Stomach (tissue), 9 donors: ENCODE results near the gene PLAGL1. TPM values are rescaled to one million over a fixed set of nuclear protein-coding genes. Genes with fewer than 3 reads are reported as not detected.
A peak's percentile ranks its signal among the peaks of the same experiment; 100 is the strongest.

Source experiments
- DNase-seq, 2 donors: peaks; one replicate each; pipeline versions ENCODE4 v3.0.0 to v3.0.0-alpha.2; 2013 to 2019
- H3K27ac ChIP-seq, 5 donors: fragments of 200-600 bp in 4 of 5; sonication (generic) in 4 of 5; one replicate each; pipeline ENCODE4 v1.5.1; 2013 to 2019; ENCODE audit warnings: mild to moderate bottlenecking in 1 of 5, moderate library complexity in 1 of 5
- H3K27me3 ChIP-seq, 3 donors: fragments of 200-600 bp; sonication (generic); one replicate each; pipeline ENCODE4 v1.5.1; 2017 to 2019; ENCODE audit warnings: mixed run types in 1 of 3
- H3K36me3 ChIP-seq, 4 donors: fragments of 200-600 bp; sonication (generic); 1 replicate in 3 of 4; 2 replicates in 1 of 4; pipeline ENCODE4 v1.5.1; 2016 to 2019
- H3K4me1 ChIP-seq, 4 donors: fragments of 200-600 bp; sonication (generic); one replicate each; pipeline ENCODE4 v1.5.1; 2016 to 2019
- H3K4me3 ChIP-seq, 4 donors: fragments of 200-600 bp; sonication (generic) in 3 of 4; one replicate each; pipeline ENCODE4 v1.5.1; 2016 to 2019; ENCODE audit warnings: mild to moderate bottlenecking in 1 of 4
- H3K9me3 ChIP-seq, 4 donors: fragments of 200-600 bp; sonication (generic); one replicate each; pipeline ENCODE4 v1.5.1; 2016 to 2019
- CTCF ChIP-seq, 7 experiments: fragments of 450-650 bp in 4 of 7; fragments of 200-600 bp in 3 of 7; sonication (generic) in 3 of 7; IDR thresholded peaks; one replicate each; pipeline ENCODE4 v1.5.1; 2016 to 2019; ENCODE audit warnings: antibody characterized with exemption in 7 of 7, control low read depth in 2 of 7, mild to moderate bottlenecking in 1 of 7
- EP300 ChIP-seq: sonication (generic); formaldehyde crosslinking; IDR thresholded peaks from one replicate; pipeline ENCODE4 v1.6.1; 2017; ENCODE audit warnings: antibody characterized with exemption
- POLR2A ChIP-seq, 4 donors: fragments of 450-650 bp; IDR thresholded peaks; one replicate each; pipeline ENCODE4 v1.6.1; 2016; ENCODE audit warnings: antibody characterized with exemption in 4 of 4, control low read depth in 2 of 4, mild to moderate bottlenecking in 1 of 4, moderate library complexity in 1 of 4
- POLR2AphosphoS5 ChIP-seq, 3 donors: sonication (generic); formaldehyde crosslinking; IDR thresholded peaks; one replicate each; pipeline ENCODE4 v1.6.1; 2016; ENCODE audit warnings: antibody characterized with exemption in 3 of 3
- WGBS, 5 donors: extraction: QIAGEN DNeasy Blood & Tissue Kit in 3 of 5; methylation state at CpG; one replicate each; pipeline versions ENCODE4 v1.1.5 to v1.1.7; 2013 to 2018; 5-methylcytosine and 5-hydroxymethylcytosine counted together
- intact Hi-C: fragments of 100-400 bp; cut with DNase I; formaldehyde crosslinking; loops from one replicate; pipeline ENCODE4 v1.15.1; 2023; ENCODE audit warnings: low total_unique reads
- polyA plus RNA-seq, 3 donors: library from polyadenylated mRNA; stranded (reverse); fragments of 200-250 nt; gene quantifications; one replicate each; pipeline ENCODE4 v1.2.3, GENCODE V29; 2013
- total RNA-seq, 5 donors: library from RNA; depleted of rRNA; stranded (reverse); fragments of >200 nt; gene quantifications; one replicate each; pipeline versions ENCODE4 v1.1.0 to v1.2.3, GENCODE V29; 2014 to 2016
- donor health status: healthy with polysubstance abuse.
- donor health status: Bipolar disorder and iron deficiency.
- donor health status: healthy.

Gene PLAGL1
- total and polyA plus RNA-seq, 8 donors, result 11.2 to 94.9 (median 19.2) TPM

GRCh38 chr6:143971482-143972205 lies 36.4 kb downstream of the PLAGL1 start:
- peak in 1 of 2 donors; percentile 33 for DNase-seq
- WGBS, 5 donors, result 44 to 60% (median 52%) methylated on average over 4 of the region's 4 CpGs
- Histone ChIP-seq H3K4me3 (no peak overlapping the region), H3K9me3 (no peaks in the 10 kb centered on the region), H3K4me1 (peaks cover 0 to 21% (median 8%) of the 10 kb centered on the region in 4 donors), H3K27me3 (no peaks in the 10 kb centered on the region), H3K36me3 (no peaks in the 10 kb centered on the region), H3K27ac (peak overlapping the region in 1 of 5 donors; percentile 24)
- TF ChIP-seq EP300 (no peak), POLR2AphosphoS5 (IDR thresholded peaks at IDR 0.05) (no peak), CTCF (IDR thresholded peaks at IDR 0.05) (no peak), POLR2A (IDR thresholded peaks at IDR 0.05) (no peak)
- intact Hi-C loops, result no loop called here

GRCh38 chr6:143970456-143971218 lies 37.4 kb downstream of the PLAGL1 start:
- Histone ChIP-seq H3K36me3 (no peaks in the 10 kb centered on the region), H3K27me3 (no peaks in the 10 kb centered on the region), H3K4me1 (peaks cover 0 to 21% (median 10%) of the 10 kb centered on the region in 4 donors), H3K4me3 (no peak overlapping the region), H3K9me3 (no peaks in the 10 kb centered on the region), H3K27ac (peak overlapping the region in 2 of 5 donors; percentile 18 to 36)
- peak in 1 of 2 donors; percentile 68 for DNase-seq
- intact Hi-C loops, result no loop called here
- TF ChIP-seq POLR2A (IDR thresholded peaks at IDR 0.05), result no peak
- WGBS, 5 donors, result 65 to 70% (median 66%) methylated on average over 6 of the region's 6 CpGs

GRCh38 chr6:143969077-143969476 lies 39.0 kb downstream of the PLAGL1 start:
- Histone ChIP-seq H3K4me1 (peaks cover 0 to 32% (median 18%) of the 10 kb centered on the region in 4 donors), H3K27ac (no peak overlapping the region), H3K36me3 (no peaks in the 10 kb centered on the region), H3K27me3 (no peaks in the 10 kb centered on the region), H3K9me3 (no peaks in the 10 kb centered on the region), H3K4me3 (no peak overlapping the region)
- no peak for DNase-seq
- WGBS, 5 donors, result 57 to 63% (median 60%) methylated on average over 2 of the region's 2 CpGs
- intact Hi-C loops, result no loop called here
- TF ChIP-seq POLR2AphosphoS5 (IDR thresholded peaks at IDR 0.05) (no peak), POLR2A (IDR thresholded peaks at IDR 0.05) (no peak), CTCF (IDR thresholded peaks at IDR 0.05) (no peak), EP300 (no peak)

GRCh38 chr6:143967706-143968376 lies 40.2 kb downstream of the PLAGL1 start:
- Histone ChIP-seq H3K4me3 (no peak overlapping the region), H3K4me1 (peaks cover 0 to 32% (median 18%) of the 10 kb centered on the region in 4 donors), H3K27me3 (no peaks in the 10 kb centered on the region), H3K36me3 (no peaks in the 10 kb centered on the region), H3K9me3 (no peaks in the 10 kb centered on the region), H3K27ac (no peak overlapping the region)
- WGBS, 5 donors, result 74 to 81% (median 76%) methylated on average over 5 of the region's 5 CpGs
- TF ChIP-seq POLR2AphosphoS5 (IDR thresholded peaks at IDR 0.05) (no peak), EP300 (no peak), POLR2A (IDR thresholded peaks at IDR 0.05) (no peak), CTCF (IDR thresholded peaks at IDR 0.05) (no peak)
- peak in 1 of 2 donors; percentile 46 for DNase-seq
- intact Hi-C loops, result no loop called here
